Measurements from ENCODE around the gene SLC18B1. TPM values are rescaled to one million over a fixed set of nuclear protein-coding genes. Genes with fewer than 3 reads are reported as not detected.

SLC18B1 gene
- polyA plus RNA-seq, 2 of the 4 experiments (the other 2 are of a cell fraction): 4.5 to 17.4 TPM

- WGBS (ENCODE audit: missing lambda C conversion rate): 100% methylated on average over 1 of the region's 1 CpG
- ATAC-seq: no peak
- POLR2A ChIA-PET: interaction anchor here (0.6 kb wide), 1 partner anchor 20 kb away, joined by 3 read pairs; no protein-coding TSS in a partner anchor
- Histone ChIP-seq H3K4me2 (no peak overlapping the region), H3K9me3 (peaks cover 10% of the 10 kb centered on the region; the same call in 2 of the 3 replicates), H3K27ac (no peak overlapping the region), H3K4me3 (no peak overlapping the region), H3K4me1 (no peaks in the 10 kb centered on the region)
- CTCF ChIA-PET: interaction anchor here (0.6 kb wide), 1 partner anchor 132 kb away, joined by 3 read pairs; no protein-coding TSS in a partner anchor
- TF ChIP-seq CHD2 (IDR thresholded peaks at IDR 0.05; ENCODE audit: low read length, partially characterized antibody) (no peak), TFCP2L1 (CRISPR knock-in tag; IDR thresholded peaks at IDR 0.05) (no peak), REST (IDR thresholded peaks at IDR 0.05) (no peak), CEBPB (IDR thresholded peaks at IDR 0.05) (no peak), CHD4 (IDR thresholded peaks at IDR 0.05; ENCODE audit: borderline replicate concordance) (no peak), RNF2 (IDR thresholded peaks at IDR 0.05; ENCODE audit: borderline replicate concordance, low read depth) (no peak), ESRRA (IDR thresholded peaks at IDR 0.05; ENCODE audit: borderline replicate concordance, low read length) (no peak), RFX5 (IDR thresholded peaks at IDR 0.05) (no peak), ZFP36 (IDR thresholded peaks at IDR 0.05; ENCODE audit: borderline replicate concordance, partially characterized antibody) (no peak), ZC3H11A (IDR thresholded peaks at IDR 0.05) (no peak)
- no peak for DNase-seq (ENCODE audit: low read depth in 1 of 2, low spot score in 1 of 2)
- FAIRE-seq: no peak
Measured at GRCh38 chr6:132800656-132801055, 2.2 kb upstream of the SLC18B1 start.

GRCh38 chr6:132798869-132799538 lies 567 bp upstream of the SLC18B1 start:
- DNase-seq (ENCODE audit: low read depth in 1 of 2, low spot score in 1 of 2) (peak in 1 of 2 experiments; percentile 76), ATAC-seq (peak in 1 of 2 experiments; percentile 91; a peak in 4 of 6 replicates), FAIRE-seq (no peak)
- ChIA-PET CTCF (interaction anchor here (0.6 to 2.1 kb wide), 22 partner anchors 8 to 884 kb away, joined by 3 to 29 read pairs (median 4); no protein-coding TSS in a partner anchor), POLR2A (interaction anchor here (0.9 to 2.1 kb wide), 3 partner anchors 15 to 286 kb away, joined by 3 to 13 read pairs (median 4); partner anchors contain the start of genes RPS12 and STX7)
- H3K4me3 ChIP-seq: peak overlapping the region; percentile 73
- no peaks in the 10 kb centered on the region for H3K4me1 ChIP-seq
- H3K4me2 ChIP-seq: no peak overlapping the region
- TF ChIP-seq CHD4 (IDR thresholded peaks at IDR 0.05; ENCODE audit: borderline replicate concordance) (no peak), RAD21 (conservative IDR thresholded peaks at IDR 0.05 in 1 of 2, IDR thresholded peaks at IDR 0.05 in 1 of 2) (peak; percentile 39 to 49), SMC3 (IDR thresholded peaks at IDR 0.05) (peak; percentile 71; the same call in 2 of the 3 replicates), GATA3 (IDR thresholded peaks at IDR 0.05; ENCODE audit: borderline replicate concordance) (no peak), JUNB (IDR thresholded peaks at IDR 0.05) (no peak), CTCF (IDR thresholded peaks at IDR 0.05) (peak; percentile 70), MAX (IDR thresholded peaks at IDR 0.05) (peak; percentile 53), ELK1 (IDR thresholded peaks at IDR 0.05; ENCODE audit: low read depth, low read length) (no peak)
- H3K9me3 ChIP-seq: 0 out of 3 replicates have a peak, but pooled peaks cover 3% of the 10 kb centered on the region
- peak overlapping the region in 1 of 2 experiments; percentile 80; a peak in 4 of 6 replicates for H3K27ac ChIP-seq
- 20% methylated on average over 15 of the region's 15 CpGs for WGBS (ENCODE audit: missing lambda C conversion rate)

Measured in A549 (cell line).